GM19372 (cell line): ENCODE results near the gene CLIC3.

Experiments used
- ATAC-seq: cut with Tn5 transposase; IDR thresholded peaks from one replicate; pipeline ENCODE4 v1.9.1; 2021; ENCODE audit warnings: mild to moderate bottlenecking, low read depth, moderate library complexity; ENCODE audit not compliant: unreplicated experiment

The CLIC3 gene

DNA sequence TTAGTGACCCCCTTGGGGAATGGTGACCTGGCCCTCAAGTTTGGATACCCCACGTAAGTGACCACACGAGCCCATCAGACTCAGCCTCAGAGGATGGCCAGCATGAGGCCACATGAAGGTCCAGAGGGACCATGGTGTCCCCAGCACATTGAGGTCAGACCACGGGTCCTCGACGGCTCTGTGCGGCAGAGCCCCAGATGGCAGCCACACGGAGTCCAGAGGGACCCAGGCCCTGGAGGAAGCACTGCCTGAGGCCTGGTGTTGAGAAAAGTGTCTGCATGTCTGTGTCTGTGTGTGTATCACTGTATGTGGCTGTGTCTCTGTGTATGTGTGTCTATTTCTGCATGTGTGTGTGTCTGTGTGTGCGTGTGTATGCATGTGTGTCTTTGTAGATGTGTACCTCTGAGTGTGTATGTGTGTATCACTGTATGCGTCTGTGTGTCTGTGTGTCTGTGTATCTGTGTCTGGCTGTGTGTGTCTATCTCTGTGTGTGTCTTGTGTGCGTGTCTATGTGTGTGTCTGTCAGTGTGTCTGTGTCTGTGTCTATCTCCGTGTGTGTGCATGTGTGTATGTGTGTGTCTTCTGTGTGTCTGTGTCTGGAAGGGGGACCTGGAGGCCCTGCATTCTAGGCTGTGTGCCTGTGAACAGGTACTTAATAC is 12.6 kb downstream of the CLIC3 start:
- no peak for ATAC-seq

- ATAC-seq = no peak
Measured at GRCh38 chr9:136983167-136983566, 13.2 kb downstream of the CLIC3 start.

GRCh38 chr9:136982232-136983051 is 13.9 kb downstream of the CLIC3 start, which contains the start of gene LCNL1:
Gene LCNL1, plus strand, starts transcription at chr9:136982993. Its CDS starts 594 bp downstream, at chr9:136983587.
- ATAC-seq = no peak

DNA sequence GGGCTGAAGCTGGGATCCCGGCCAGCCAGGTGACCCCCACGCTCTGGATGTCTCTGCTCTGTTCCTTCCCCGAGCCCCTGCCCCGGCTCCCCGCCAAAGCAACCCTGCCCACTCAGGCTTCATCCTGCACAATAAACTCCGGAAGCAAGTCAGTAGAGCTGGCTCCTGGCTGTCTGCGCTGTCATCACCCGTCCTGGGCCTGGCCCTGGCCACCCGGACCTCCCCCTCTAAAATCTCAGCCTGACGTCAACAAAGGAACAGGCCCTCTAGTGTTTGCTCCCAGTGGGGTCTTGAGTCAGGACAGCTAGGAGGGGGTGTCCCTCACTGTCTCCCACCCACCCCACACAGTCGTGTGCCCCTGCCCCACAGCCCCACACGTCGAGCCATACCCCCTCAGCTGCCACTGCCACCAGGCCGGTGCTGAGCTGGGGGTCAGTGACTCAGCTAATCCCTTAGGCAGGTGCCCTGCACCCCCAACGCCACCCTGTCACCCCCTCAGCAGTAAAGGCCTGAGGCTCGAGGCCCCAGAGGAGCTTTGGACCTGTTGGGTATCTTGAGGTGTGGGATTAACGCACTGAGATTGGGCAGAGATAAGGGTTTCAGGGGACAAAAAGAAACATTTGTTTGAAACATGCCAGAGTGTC is 14.7 kb downstream of the CLIC3 start:
- no peak for ATAC-seq

DNA sequence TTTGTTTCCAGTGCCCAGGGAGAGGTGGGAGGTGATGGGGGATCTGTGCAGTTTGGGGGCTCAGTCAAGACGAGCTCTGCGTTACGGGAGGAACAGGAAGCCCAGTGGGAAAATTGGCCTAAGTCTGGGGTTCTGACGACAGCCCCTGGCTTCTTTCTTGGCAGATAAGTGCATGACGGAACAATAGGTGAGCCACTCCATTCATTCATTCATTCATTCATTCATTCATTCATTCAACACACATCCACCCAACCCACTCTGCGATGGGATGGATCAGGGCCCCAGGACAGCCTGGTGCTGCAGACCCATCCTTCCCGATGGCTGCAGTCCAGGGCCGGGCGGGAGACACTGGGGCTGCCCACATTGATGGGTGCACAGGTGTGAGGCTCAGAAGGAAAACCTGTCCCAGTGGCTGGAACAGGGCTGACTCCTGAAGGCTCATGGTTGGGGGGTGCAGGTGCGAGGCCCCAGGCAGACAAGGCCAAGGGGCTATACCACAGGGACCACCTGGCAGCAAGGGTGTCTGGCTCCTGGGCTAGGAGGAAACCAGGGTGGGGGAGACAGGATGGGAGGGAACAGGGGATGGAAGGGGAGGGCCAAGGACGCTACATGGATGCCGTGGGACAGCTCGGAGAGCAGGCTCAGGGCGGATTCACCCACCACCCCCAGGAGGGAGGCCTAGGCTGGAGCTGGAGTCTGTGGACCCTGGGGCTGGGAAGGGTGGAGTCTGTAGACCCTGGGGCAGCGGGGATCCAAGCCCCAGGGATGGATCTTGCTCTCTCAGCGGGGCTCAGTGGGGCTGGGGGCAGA is 15.5 kb downstream of the CLIC3 start:
- ATAC-seq = no peak

- no peak for ATAC-seq
Measured at GRCh38 chr9:136979769-136980587, 16.4 kb downstream of the CLIC3 start.

- ATAC-seq = no peak
Measured at GRCh38 chr9:136978865-136979544, 17.4 kb downstream of the CLIC3 start.

DNA sequence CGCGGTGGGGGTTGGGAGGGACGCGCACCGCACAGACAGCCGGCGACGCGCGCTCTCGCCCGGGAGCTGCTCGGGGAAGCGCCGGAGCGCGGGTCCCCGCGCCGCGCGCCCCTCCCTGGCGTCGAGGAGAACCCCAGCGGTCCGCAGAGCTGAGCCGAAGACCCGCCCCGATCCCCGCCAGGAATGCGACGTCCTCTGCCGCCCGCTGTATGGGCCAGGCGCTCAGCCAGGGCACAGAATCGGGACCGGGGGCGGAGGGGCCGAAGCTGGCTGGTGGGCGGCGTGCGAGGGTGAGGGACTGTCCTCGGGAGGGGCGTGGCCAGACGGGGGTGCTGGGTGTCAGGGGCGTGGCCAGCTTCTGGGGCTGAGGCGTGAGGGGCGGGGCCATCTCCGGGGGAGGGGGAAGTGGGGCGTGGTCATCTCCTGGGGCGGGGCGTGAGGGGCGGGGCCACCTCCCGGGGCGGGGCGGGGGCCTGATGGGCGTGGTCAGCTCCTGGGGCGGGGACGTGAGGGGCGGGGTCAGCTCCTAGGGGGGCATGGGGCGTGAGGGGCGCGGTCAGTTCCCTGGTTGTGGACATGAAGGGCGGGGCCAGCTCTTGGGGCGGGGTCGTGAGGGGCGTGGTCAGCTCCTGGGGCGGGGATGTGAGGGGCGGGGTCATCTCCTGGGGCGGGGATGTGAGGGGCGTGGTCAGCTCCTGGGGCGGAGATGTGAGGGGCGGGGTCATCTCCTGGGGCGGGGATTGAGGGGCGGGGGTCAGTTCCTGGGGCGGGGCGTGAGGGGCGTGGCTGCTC is 18.1 kb downstream of the CLIC3 start:
- no peak for ATAC-seq

GRCh38 chr9:136977649-136978072 is 18.7 kb downstream of the CLIC3 start:
- ATAC-seq = no peak

GRCh38 chr9:136977223-136977622 is 19.1 kb downstream of the CLIC3 start, which contains the start of gene PTGDS:
Gene PTGDS, plus strand, starts transcription at chr9:136977504. Its CDS starts 75 bp downstream, at chr9:136977579.
- no peak for ATAC-seq

DNA sequence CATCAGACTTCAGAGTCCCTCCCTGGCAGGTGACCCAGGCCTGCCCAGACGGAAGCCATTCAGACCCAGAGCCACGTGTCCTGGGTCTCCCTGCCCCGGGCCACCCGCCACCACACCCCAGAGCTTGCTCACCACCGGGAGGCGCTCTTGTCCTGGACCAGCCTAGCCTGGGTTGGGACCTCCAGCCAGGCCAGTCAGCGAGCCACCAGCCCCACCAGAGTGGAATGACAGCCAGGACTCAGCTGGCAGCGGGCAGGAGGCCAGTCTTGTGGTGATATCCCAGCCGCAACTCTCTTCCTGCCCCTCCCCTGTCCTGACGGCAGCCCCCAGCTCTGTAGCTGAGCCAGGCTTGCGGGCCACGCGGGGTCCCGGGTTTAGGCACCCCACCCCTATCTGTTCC is 20.7 kb downstream of the CLIC3 start:
- no peak for ATAC-seq

DNA sequence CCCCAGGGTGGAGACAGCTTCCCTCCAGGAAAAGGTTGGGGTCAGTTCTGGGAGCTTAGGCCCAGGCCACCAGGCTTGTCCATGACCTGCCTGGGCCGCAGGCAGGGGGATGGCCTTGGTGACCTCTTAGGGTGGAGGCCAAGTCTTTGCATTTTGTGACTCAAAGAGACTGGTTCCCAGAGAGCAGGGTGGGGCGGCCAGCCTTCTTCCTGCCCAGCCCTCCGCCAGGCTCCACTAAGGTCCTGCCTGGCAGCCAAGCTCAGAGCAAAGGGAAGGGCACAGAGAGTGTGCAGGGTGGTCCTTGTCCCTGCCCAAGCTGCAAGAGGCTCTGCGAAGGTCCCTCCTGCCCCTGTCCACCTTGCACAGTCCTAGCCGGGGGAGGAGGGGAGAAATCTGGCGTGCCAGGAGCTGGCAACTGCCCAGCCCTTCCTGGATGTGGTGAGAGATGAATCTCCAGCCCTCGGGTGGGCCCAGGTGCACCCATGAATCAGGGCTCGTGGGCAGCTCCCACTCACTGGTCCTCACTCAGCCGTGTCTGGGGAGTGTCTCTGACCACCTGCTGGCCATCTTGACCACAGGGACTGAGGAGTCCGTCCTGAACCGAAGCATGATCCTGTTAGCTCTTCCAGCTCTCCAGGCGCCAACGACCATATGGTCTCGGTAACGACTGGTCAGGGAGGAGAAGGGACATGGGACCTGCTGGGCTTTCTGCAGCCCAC is 21.4 kb downstream of the CLIC3 start:
- no peak for ATAC-seq

DNA sequence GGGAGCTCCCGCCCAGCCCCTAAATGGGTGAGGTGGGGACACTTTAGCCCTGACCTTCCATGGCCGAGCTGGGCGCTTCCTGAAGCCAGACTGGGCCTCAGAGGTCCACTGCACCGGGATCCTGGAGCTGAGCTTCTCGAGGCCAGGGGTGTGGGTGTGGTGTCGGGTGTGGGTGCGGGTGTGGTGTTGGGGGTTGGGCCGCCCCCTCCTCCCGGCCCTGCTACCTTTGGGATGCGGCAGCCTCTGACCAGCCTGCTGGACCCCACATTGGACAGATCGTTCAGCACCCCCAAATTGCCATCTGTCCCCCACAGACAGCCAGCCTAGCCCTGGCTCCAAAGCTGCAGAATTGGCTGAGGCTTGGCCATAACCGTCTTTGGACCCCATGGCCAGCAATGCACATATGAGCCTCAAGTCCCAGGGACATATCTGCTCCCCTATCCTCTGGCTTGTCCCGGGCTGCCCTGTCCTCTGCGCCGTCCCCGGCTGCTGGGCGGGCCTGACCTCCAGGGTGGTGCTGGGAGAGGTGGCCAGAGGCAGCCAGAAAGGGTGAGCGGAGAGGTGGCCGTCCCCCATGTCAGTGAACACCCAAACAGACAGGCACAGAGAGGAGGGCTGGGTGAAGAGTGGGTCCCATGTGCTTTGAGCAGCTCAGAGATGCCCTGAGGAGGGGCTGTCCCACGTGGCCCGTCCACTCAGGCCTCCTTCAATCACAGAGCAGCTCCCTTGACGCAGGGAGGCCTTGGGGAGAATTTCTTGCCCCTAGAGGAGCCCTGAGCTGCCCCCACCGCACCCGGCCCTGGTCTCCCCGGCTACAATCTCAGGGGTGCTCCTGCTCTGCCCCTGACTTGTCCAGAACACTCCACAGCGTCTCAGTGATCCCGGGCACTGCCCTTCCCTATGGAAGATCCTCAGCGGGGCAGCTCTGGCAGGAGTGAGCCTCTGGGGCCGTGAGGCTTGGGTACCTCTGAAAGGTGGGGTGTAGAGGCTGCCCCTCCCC is 22.4 kb downstream of the CLIC3 start:
- no peak for ATAC-seq

DNA sequence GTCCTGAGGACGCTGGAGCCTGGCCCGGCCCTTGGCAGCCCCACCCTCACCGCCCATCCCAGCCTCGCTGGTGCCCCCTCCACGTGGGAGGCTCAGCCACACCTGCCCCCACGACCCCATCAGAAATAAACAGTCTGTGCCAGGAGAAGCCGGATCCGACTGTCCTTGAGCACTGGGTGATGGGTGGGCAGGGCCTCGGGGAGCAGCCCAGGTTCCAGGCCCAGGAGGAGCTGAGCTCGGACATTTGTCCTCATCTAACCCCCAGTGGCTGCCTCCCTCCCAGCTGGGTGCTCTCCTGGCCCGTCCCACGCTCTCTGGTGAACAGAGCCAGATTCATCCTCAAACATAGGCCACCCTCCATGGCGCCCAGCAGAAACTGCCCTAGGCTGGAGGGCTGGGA is 23.6 kb downstream of the CLIC3 start:
- no peak for ATAC-seq

- no peak for ATAC-seq
Measured at GRCh38 chr9:136972335-136972734, 24.0 kb downstream of the CLIC3 start.

- ATAC-seq = no peak
Measured at GRCh38 chr9:136971746-136972145, 24.6 kb downstream of the CLIC3 start.
